ACC112 (cell line): ENCODE measurements around the gene LRFN3.

Experiments
- H2AFZ ChIP-seq: fragments of 200-600 bp; sonication (generic); one replicate; pipeline ENCODE4 v1.6.0; 2017; ENCODE audit warnings: antibody characterized with exemption, low read length; ENCODE audit not compliant: unreplicated experiment
- H3K27ac ChIP-seq: fragments of 200-600 bp; sonication (generic); 2 replicates; pipeline ENCODE4 v1.5.1; 2014; ENCODE audit warnings: low read depth, mild to moderate bottlenecking, antibody characterized with exemption, low read length, moderate library complexity
- H3K27me3 ChIP-seq: fragments of 200-600 bp; sonication (generic); 2 replicates; pipeline ENCODE4 v1.6.1; 2014; ENCODE audit warnings: mild to moderate bottlenecking, antibody characterized with exemption, low read length, moderate library complexity, mixed read lengths; ENCODE audit not compliant: insufficient read depth
- H3K36me3 ChIP-seq: fragments of 200-600 bp; sonication (generic); 2 replicates; pipeline ENCODE4 v1.6.1; 2016; ENCODE audit warnings: mild to moderate bottlenecking, antibody characterized with exemption, low read length, moderate library complexity, mixed read lengths; ENCODE audit not compliant: insufficient read depth
- H3K4me1 ChIP-seq: fragments of 200-600 bp; sonication (generic); one replicate; pipeline ENCODE4 v1.6.1; 2016; ENCODE audit warnings: low read length, mixed read lengths; ENCODE audit not compliant: insufficient read depth, unreplicated experiment, control insufficient read depth
- H3K4me3 ChIP-seq: fragments of 200-600 bp; sonication (generic); 2 replicates; pipeline ENCODE4 v1.5.1; 2014; ENCODE audit warnings: mild to moderate bottlenecking, low read depth, low read length
- H3K79me2 ChIP-seq: fragments of 200-600 bp; sonication (generic); one replicate; pipeline ENCODE4 v1.6.0; 2016; ENCODE audit warnings: low read length; ENCODE audit not compliant: control insufficient read depth, unreplicated experiment, insufficient read depth

Gene LRFN3

GRCh38 chr19:35939307-35940077 is 3.3 kb downstream of the LRFN3 start:
- H3K4me1 ChIP-seq = no peaks in the 10 kb centered on the region
- no peaks in the 10 kb centered on the region for H3K36me3 ChIP-seq
- H3K79me2 ChIP-seq = no peaks in the 10 kb centered on the region
- no peak overlapping the region for H3K27ac ChIP-seq
- H3K27me3 ChIP-seq = no peaks in the 10 kb centered on the region
- no peak overlapping the region for H3K4me3 ChIP-seq
- H2AFZ ChIP-seq = no peak overlapping the region

- H3K4me3 ChIP-seq = no peak overlapping the region
- no peaks in the 10 kb centered on the region for H3K4me1 ChIP-seq
- no peak overlapping the region for H3K27ac ChIP-seq
- no peak overlapping the region for H2AFZ ChIP-seq
- H3K36me3 ChIP-seq = no peaks in the 10 kb centered on the region
- no peaks in the 10 kb centered on the region for H3K79me2 ChIP-seq
- no peaks in the 10 kb centered on the region for H3K27me3 ChIP-seq
Measured at GRCh38 chr19:35940078-35940775, 4.1 kb downstream of the LRFN3 start.

- Histone ChIP-seq H2AFZ (no peak overlapping the region), H3K36me3 (no peaks in the 10 kb centered on the region), H3K4me3 (no peak overlapping the region), H3K4me1 (no peaks in the 10 kb centered on the region), H3K27me3 (no peaks in the 10 kb centered on the region), H3K27ac (no peak overlapping the region), H3K79me2 (no peaks in the 10 kb centered on the region)
Measured at GRCh38 chr19:35940839-35941238, 4.7 kb downstream of the LRFN3 start.

GRCh38 chr19:35942235-35942634 is 6.1 kb downstream of the LRFN3 start:
- no peaks in the 10 kb centered on the region for H3K79me2 ChIP-seq
- H3K36me3 ChIP-seq = no peaks in the 10 kb centered on the region
- H3K4me3 ChIP-seq = no peak overlapping the region
- H3K4me1 ChIP-seq = no peaks in the 10 kb centered on the region
- H3K27ac ChIP-seq = no peak overlapping the region
- H3K27me3 ChIP-seq = no peaks in the 10 kb centered on the region
- no peak overlapping the region for H2AFZ ChIP-seq

GRCh38 chr19:35943321-35944301 is 7.4 kb downstream of the LRFN3 start:
- no peaks in the 10 kb centered on the region for H3K4me1 ChIP-seq

GRCh38 chr19:35944556-35944955 is 8.4 kb downstream of the LRFN3 start:
- Histone ChIP-seq H3K4me1 (no peaks in the 10 kb centered on the region), H3K27me3 (no peaks in the 10 kb centered on the region), H3K4me3 (no peak overlapping the region), H2AFZ (no peak overlapping the region), H3K79me2 (no peaks in the 10 kb centered on the region), H3K36me3 (no peaks in the 10 kb centered on the region), H3K27ac (no peak overlapping the region)

More at GRCh38 chr19:35943321-35944301, 7.4 kb downstream of the LRFN3 start:
- H3K27ac ChIP-seq = no peak overlapping the region
- H3K36me3 ChIP-seq = no peaks in the 10 kb centered on the region
- H2AFZ ChIP-seq = no peak overlapping the region
- H3K27me3 ChIP-seq = no peaks in the 10 kb centered on the region
- H3K79me2 ChIP-seq = no peaks in the 10 kb centered on the region
- no peak overlapping the region for H3K4me3 ChIP-seq

- no peaks in the 10 kb centered on the region for H3K36me3 ChIP-seq
- H2AFZ ChIP-seq = no peak overlapping the region
- no peaks in the 10 kb centered on the region for H3K27me3 ChIP-seq
- H3K4me3 ChIP-seq = no peak overlapping the region
- no peaks in the 10 kb centered on the region for H3K79me2 ChIP-seq
- H3K27ac ChIP-seq = no peak overlapping the region
- H3K4me1 ChIP-seq = no peaks in the 10 kb centered on the region
Measured at GRCh38 chr19:35945121-35945790, 9.1 kb downstream of the LRFN3 start.

GRCh38 chr19:35946203-35946602 is 10.0 kb downstream of the LRFN3 start:
- Histone ChIP-seq H3K27ac (no peak overlapping the region), H3K79me2 (no peaks in the 10 kb centered on the region), H3K27me3 (no peaks in the 10 kb centered on the region), H2AFZ (no peak overlapping the region), H3K4me3 (no peak overlapping the region), H3K36me3 (no peaks in the 10 kb centered on the region), H3K4me1 (no peaks in the 10 kb centered on the region)

GRCh38 chr19:35949131-35949530 is 13.0 kb downstream of the LRFN3 start:
- Histone ChIP-seq H3K27ac (no peak overlapping the region), H3K27me3 (no peaks in the 10 kb centered on the region), H3K36me3 (no peaks in the 10 kb centered on the region), H2AFZ (no peak overlapping the region), H3K79me2 (no peaks in the 10 kb centered on the region), H3K4me1 (no peaks in the 10 kb centered on the region), H3K4me3 (no peak overlapping the region)
